K562 (cell line): ENCODE data around the gene HOXB4. TPM values are rescaled to one million over a fixed set of nuclear protein-coding genes. Genes with fewer than 3 reads are reported as not detected.
A peak's percentile ranks its signal among the peaks of the same experiment; 100 is the strongest.

ENCODE experiments used
- ATAC-seq: fragments of 200-7000 bp; cut with Tn5 transposase; 3 replicates; pipeline ENCODE4 v1.9.1; 2020; ENCODE audit warnings: moderate library complexity
- BruUV-seq: library from RNA; stranded (reverse); fragments of 400-500 nt; replicated peaks from 2 replicates; lab custom pipeline; 2021; lab: Mats Ljungman, UMichigan
- CTCF ChIA-PET: fragments of 300-600 bp; formaldehyde crosslinking; extraction: SDS; loops from one replicate; lab custom pipeline; 2021; ENCODE audit warnings: low intra/inter-chr PET ratio; lab: Yijun Ruan, JAX
- POLR2A ChIA-PET: fragments of 300-600, 350-650 bp; sonication (Branson Sonifier 250); formaldehyde crosslinking; extraction: SDS; loops from one replicate; lab custom pipeline; 2021; ENCODE audit warnings: antibody characterized with exemption, inconsistent platforms; lab: Yijun Ruan, JAX
- DNase-seq, 4 experiments: peaks; one replicate each; pipeline versions ENCODE4 v3.0.0 to v3.0.0-alpha.2; 2011 to 2018; ENCODE audit warnings: low spot score in 3 of 4, mixed read lengths in 3 of 4; ENCODE audit errors: extremely low read depth in 1 of 4
- FAIRE-seq: peaks from 2 replicates; lab custom pipeline; 2011; peaks lifted over from hg19 to GRCh38; lab: Jason Lieb, UNC
- H2AFZ ChIP-seq: 2 replicates; pipeline ENCODE4 v1.6.0; 2011; ENCODE audit warnings: low read depth, low read length, control low read depth, inconsistent platforms
- H3K27ac ChIP-seq: fragments of 200-600 bp; 3 replicates; pipeline ENCODE4 v1.8.0; 2011; ENCODE audit warnings: low read depth, mild to moderate bottlenecking, control low read depth, inconsistent platforms, low read length, moderate library complexity, mixed read lengths; ENCODE audit errors: extremely low read depth
- H3K27me3 ChIP-seq, 2 experiments: fragments of 300-600 bp in 1 of 2; 2 replicates in 1 of 2; 3 replicates in 1 of 2; pipeline versions ENCODE4 v1.6.0 to v1.8.0; 2011; ENCODE audit warnings: inconsistent platforms in 2 of 2, low read length in 2 of 2, mild to moderate bottlenecking in 1 of 2, mixed read lengths in 1 of 2, moderate library complexity in 1 of 2; ENCODE audit not compliant: control insufficient read depth in 2 of 2, insufficient read depth in 2 of 2
- H3K36me3 ChIP-seq: fragments of 300-600 bp; 3 replicates; pipeline ENCODE4 v1.8.0; 2011; ENCODE audit warnings: mild to moderate bottlenecking, low read length, inconsistent platforms; ENCODE audit not compliant: control insufficient read depth, insufficient read depth
- H3K4me1 ChIP-seq, 2 experiments: fragments of 200-600 bp in 1 of 2; replicated peaks in 1 of 2; 2 replicates in 1 of 2; 3 replicates in 1 of 2; pipeline versions ENCODE4 v1.5.1 to v1.8.0; 2011; ENCODE audit warnings: inconsistent platforms in 2 of 2, low read length in 2 of 2, mild to moderate bottlenecking in 1 of 2, mixed read lengths in 1 of 2, moderate library complexity in 1 of 2; ENCODE audit not compliant: control insufficient read depth in 2 of 2, insufficient read depth in 2 of 2
- H3K4me2 ChIP-seq: 2 replicates; pipeline ENCODE4 v1.6.1; 2011; ENCODE audit warnings: low read length, control low read depth, inconsistent platforms, mixed read lengths; ENCODE audit not compliant: insufficient read depth
- H3K4me3 ChIP-seq: fragments of 200-600 bp; sonication (generic), shearing (Covaris generic); 2 replicates; pipeline ENCODE4 v1.5.1; 2016; ENCODE audit warnings: control low read depth, inconsistent platforms
- H3K79me2 ChIP-seq: fragments of 200-600 bp; 3 replicates; pipeline ENCODE4 v1.8.0; 2011; ENCODE audit warnings: low read length, inconsistent platforms; ENCODE audit not compliant: control insufficient read depth, insufficient read depth
- H3K9ac ChIP-seq, 2 experiments: 2 replicates each; pipeline versions ENCODE4 v1.6.0 to v1.6.1; 2011; ENCODE audit warnings: low read depth in 2 of 2, low read length in 2 of 2, control low read depth in 1 of 2, inconsistent platforms in 1 of 2, mild to moderate bottlenecking in 1 of 2, mixed read lengths in 1 of 2; ENCODE audit not compliant: insufficient read depth in 1 of 2
- H3K9me1 ChIP-seq: one replicate; pipeline ENCODE4 v1.6.0; 2011; ENCODE audit warnings: inconsistent platforms, mild to moderate bottlenecking, low read length, moderate library complexity; ENCODE audit not compliant: control insufficient read depth, insufficient read depth
- H3K9me3 ChIP-seq: replicated peaks from 2 replicates; pipeline ENCODE4 v1.5.1; 2011; ENCODE audit warnings: low read depth, low read length, inconsistent platforms; ENCODE audit not compliant: control insufficient read depth, insufficient read depth
- H4K20me1 ChIP-seq: replicated peaks from 2 replicates; pipeline ENCODE4 v1.6.1; 2011; ENCODE audit warnings: low read length, inconsistent platforms, mixed read lengths; ENCODE audit not compliant: control insufficient read depth, insufficient read depth
- ATF4 ChIP-seq: fragments of 450-650 bp; formaldehyde crosslinking; IDR thresholded peaks from 2 replicates; pipeline ENCODE4 v1.4.0; 2022; ENCODE audit warnings: mild to moderate bottlenecking, moderate library complexity
- CREB3 ChIP-seq: fragments of 450-650 bp; conservative IDR thresholded peaks from 2 replicates; pipeline ENCODE4 v1.6.1; 2016; ENCODE audit warnings: missing genetic modification characterization, low read depth, mild to moderate bottlenecking, missing compliant biosample characterization, moderate library complexity
- E2F3 ChIP-seq: fragments of 250-450 bp; sonication (Bioruptor Pico); IDR thresholded peaks from 2 replicates; pipeline ENCODE4 v1.4.0; 2020; ENCODE audit warnings: mild to moderate bottlenecking
- MTA2 ChIP-seq: fragments of 450-650 bp; IDR thresholded peaks from 2 replicates; pipeline ENCODE4 v1.6.1; 2016; ENCODE audit warnings: low read depth
- PHTF2 ChIP-seq: fragments of 250-450 bp; sonication (Bioruptor Pico); IDR thresholded peaks from 2 replicates; pipeline ENCODE4 v1.5.0; 2021; ENCODE audit warnings: mild to moderate bottlenecking
- PTBP1 ChIP-seq: fragments of 200-400 bp; formaldehyde crosslinking; IDR thresholded peaks from 2 replicates; pipeline ENCODE4 v1.6.1; 2017; ENCODE audit warnings: low read depth, low read length
- TSC22D4 ChIP-seq: fragments of 450-650 bp; IDR thresholded peaks from 2 replicates; pipeline ENCODE4 v1.6.1; 2016; ENCODE audit warnings: missing genetic modification characterization, missing biosample characterization, control low read depth
- ZBTB11 ChIP-seq, 3 experiments: fragments of 200-800 bp in 1 of 3; fragments of 250-450 bp in 1 of 3; fragments of 450-650 bp in 1 of 3; sonication (Bioruptor Pico) in 1 of 3; sonication (Bioruptor generic) in 1 of 3; formaldehyde crosslinking in 1 of 3; IDR thresholded peaks; 2 replicates each; pipeline versions ENCODE4 v1.6.1 to v1.8.0; 2016 to 2022; ENCODE audit warnings: mild to moderate bottlenecking in 2 of 3, missing genetic modification characterization in 2 of 3, missing compliant biosample characterization in 1 of 3, moderate library complexity in 1 of 3
- ZNF124 ChIP-seq: sonication (generic); formaldehyde crosslinking; IDR thresholded peaks from 2 replicates; pipeline ENCODE4 v1.8.1; 2022; ENCODE audit warnings: missing genetic modification reagents
- ZNF584 ChIP-seq: fragments of 200-800 bp; sonication (Bioruptor generic); IDR thresholded peaks from 2 replicates; pipeline ENCODE4 v1.6.1; 2016; ENCODE audit warnings: low read depth, mild to moderate bottlenecking, missing genetic modification characterization, missing compliant biosample characterization
- ZNF592 ChIP-seq: fragments of 450-650 bp; IDR thresholded peaks from 2 replicates; pipeline ENCODE4 v1.6.1; 2017; ENCODE audit warnings: antibody characterized with exemption, mild to moderate bottlenecking
- WGBS: fragments of 100-300 bp; shearing (Covaris generic); methylation state at CpG from one replicate; pipeline ENCODE4 v1.1.6; 2016; ENCODE audit warnings: low coverage, mixed read lengths; ENCODE audit not compliant: insufficient coverage; ENCODE audit errors: missing lambda C conversion rate; 5-methylcytosine and 5-hydroxymethylcytosine counted together
- in situ Hi-C: fragments of 300-500 bp; cut with MboI; formaldehyde crosslinking; loops from 4 replicates; pipeline ENCODE4 v1.15.0; 2018; ENCODE audit warnings: inconsistent platforms, mixed read lengths
- intact Hi-C: fragments of 100-400 bp; cut with micrococcal nuclease; formaldehyde crosslinking; loops from 2 replicates; pipeline ENCODE4 v1.14.2; 2022
- polyA plus RNA-seq, 8 experiments: library from polyadenylated mRNA; depleted of rRNA in 4 of 8; stranded (reverse) in 5 of 8; unstranded in 3 of 8; fragments of >200 nt; fragmentation: Nextera tagmentation in 2 of 8; fragmentation: Illumina TruSeq in 1 of 8; extraction: Ambion mirVana in 2 of 8; extraction: Trizol in 1 of 8; gene quantifications; 2 replicates each; pipeline versions ENCODE4 v1.2.1 to v1.2.3, GENCODE V29; 2011 to 2014; ENCODE audit warnings: inconsistent platforms in 1 of 8, missing spikeins in 1 of 8
- total RNA-seq, 7 experiments: library from RNA; depleted of rRNA in 6 of 7; stranded (reverse); fragments of >200 nt in 6 of 7; fragmentation: Illumina TruSeq in 2 of 7; extraction: Trizol in 2 of 7; gene quantifications; 2 replicates each; pipeline versions ENCODE4 v1.2.1 to v1.2.3, GENCODE V29; 2011 to 2021; ENCODE audit warnings: low replicate concordance in 1 of 7

The HOXB4 gene
- total and polyA plus RNA-seq, 9 of the 15 experiments (the other 6 are each of a cell fraction or from before 2014, with no cell fraction given), result 1.6 to 34.9 (median 14.9) TPM

- peak overlapping the region; percentile 93 to 99; a peak in 3 of 4 replicates for H3K9ac ChIP-seq
- no peaks in the 10 kb centered on the region for H3K27me3 ChIP-seq
- CTCF ChIA-PET, result no interaction called here
- peak overlapping the region; percentile 81 for H3K4me2 ChIP-seq
- intact Hi-C loops, result no loop called here
- 60% methylated on average over 1 of the region's 1 CpG for WGBS
- no peak for ATAC-seq
- DNase-seq, result peak in 1 of 4 experiments; percentile 45
- peak overlapping the region; percentile 95 for H3K27ac ChIP-seq
- peak overlapping the region; percentile 30; the same call in 1 of the 2 replicates for H2AFZ ChIP-seq
- BruUV-seq, result no TSS peak
- H4K20me1 ChIP-seq, result no peaks in the 10 kb centered on the region
- peak overlapping the region; percentile 90 for H3K4me3 ChIP-seq
- peak; percentile 48 for FAIRE-seq
- H3K9me3 ChIP-seq, result no peaks in the 10 kb centered on the region
- peaks cover 30 to 42% of the 10 kb centered on the region in 2 experiments for H3K4me1 ChIP-seq
- no peaks in the 10 kb centered on the region for H3K9me1 ChIP-seq
- H3K36me3 ChIP-seq, result peaks cover 40% of the 10 kb centered on the region; the same call in 2 of the 3 replicates
- in situ Hi-C loops, result no loop called here
- peaks cover 92% of the 10 kb centered on the region for H3K79me2 ChIP-seq
- POLR2A ChIA-PET, result interaction anchor here (0.6 to 1.7 kb wide), 5 partner anchors 10 to 93 kb away, joined by 3 to 11 read pairs (median 3); no protein-coding TSS in a partner anchor
- TF ChIP-seq ZNF124 (CRISPR knock-in tag) (no peak), CREB3 (tag) (0 out of 2 replicates have a peak, but pooled peaks have one; percentile 52), TSC22D4 (tag) (0 out of 2 replicates have a peak, but pooled peaks have one; percentile 16), ZNF592 (peak; percentile 21; the same call in 1 of the 2 replicates), PHTF2 (no peak), E2F3 (CRISPR knock-in tag) (0 out of 2 replicates have a peak, but pooled peaks have one; percentile 2), ZBTB11 (CRISPR knock-in tag; IDR thresholded peaks at IDR 0.05) (0 out of 6 replicates have a peak, but pooled peaks of 1 of the 3 experiments have one; percentile 26), PTBP1 (no peak), ZNF584 (CRISPR knock-in tag) (0 out of 2 replicates have a peak, but pooled peaks have one; percentile 0), ATF4 (CRISPR knock-in tag) (0 out of 2 replicates have a peak, but pooled peaks have one; percentile 40), MTA2 (no peak)
Observed at GRCh38 chr17:48545539-48545938, 32.6 kb downstream of the HOXB4 start.
